NOMO-1 (cell line): ENCODE results near the gene TTN.

ENCODE experiments used
- DNase-seq, 2 experiments: peaks; one replicate each; lab custom pipeline; 2025; ENCODE audit not compliant: unreplicated experiment in 2 of 2; lab: John Stamatoyannopoulos, UW

TTN gene

GRCh38 chr2:178756843-178757242 is 50.4 kb downstream of the TTN start:
- no peak for DNase-seq

GRCh38 chr2:178756343-178756742 is 50.9 kb downstream of the TTN start:
- DNase-seq = no peak

GRCh38 chr2:178747767-178748166 is 59.5 kb downstream of the TTN start:
- DNase-seq = no peak

GRCh38 chr2:178734518-178734917 is 72.7 kb downstream of the TTN start:
- no peak for DNase-seq

- DNase-seq = no peak
These were observed 73.2 kb downstream of the TTN start for GRCh38 chr2:178733975-178734374.

GRCh38 chr2:178732913-178733312 is 74.3 kb downstream of the TTN start:
- no peak for DNase-seq

GRCh38 chr2:178731300-178731699 is 75.9 kb downstream of the TTN start:
- no peak for DNase-seq

- DNase-seq = no peak
These were observed 77.2 kb downstream of the TTN start for GRCh38 chr2:178730049-178730448.

GRCh38 chr2:178723786-178724346 is 83.4 kb downstream of the TTN start:
- no peak for DNase-seq

- DNase-seq = no peak
These were observed 84.9 kb downstream of the TTN start for GRCh38 chr2:178722296-178722695.

GRCh38 chr2:178718988-178719387 is 88.2 kb downstream of the TTN start:
- no peak for DNase-seq

GRCh38 chr2:178718283-178718682 is 88.9 kb downstream of the TTN start:
- DNase-seq = no peak

- no peak for DNase-seq
These were observed 90.8 kb downstream of the TTN start for GRCh38 chr2:178716394-178716793.

- no peak for DNase-seq
These were observed 91.9 kb downstream of the TTN start for GRCh38 chr2:178715366-178715765.

- no peak for DNase-seq
These were observed 99.7 kb downstream of the TTN start for GRCh38 chr2:178707476-178707875.

- DNase-seq = no peak
These were observed 102.3 kb downstream of the TTN start for GRCh38 chr2:178704876-178705275.

- no peak for DNase-seq
These were observed 104.9 kb downstream of the TTN start for GRCh38 chr2:178702361-178702760.

- peak; percentile 5 to 37 for DNase-seq
These were observed 106.3 kb downstream of the TTN start for GRCh38 chr2:178700922-178701342.

GRCh38 chr2:178700136-178700535 is 107.1 kb downstream of the TTN start:
- DNase-seq = no peak

GRCh38 chr2:178692845-178693244 is 114.4 kb downstream of the TTN start:
- DNase-seq = no peak

GRCh38 chr2:178689808-178690207 is 117.4 kb downstream of the TTN start:
- no peak for DNase-seq

GRCh38 chr2:178683877-178684276 is 123.3 kb downstream of the TTN start:
- no peak for DNase-seq

- no peak for DNase-seq
These were observed 126.1 kb downstream of the TTN start for GRCh38 chr2:178681081-178681480.
